H1 (cell line): ENCODE data around the gene PTPRCAP.

Experiments
- CHD2 ChIP-seq: IDR thresholded peaks from 2 replicates; pipeline ENCODE4 v1.6.1; 2012; ENCODE audit warnings: low read length, improper control_type of control experiment
- EGR1 ChIP-seq: IDR thresholded peaks from 2 replicates; pipeline ENCODE4 v1.6.1; 2011; ENCODE audit warnings: low read depth, low read length, borderline replicate concordance
- EZH2 ChIP-seq: fragments of 200-600 bp; sonication (generic); IDR thresholded peaks from 2 replicates; pipeline ENCODE4 v1.7.1; 2012; ENCODE audit warnings: low read depth, mild to moderate bottlenecking, moderate library complexity, low read length, inconsistent platforms; ENCODE audit not compliant: severe bottlenecking
- JUN ChIP-seq: IDR thresholded peaks from 2 replicates; pipeline ENCODE4 v1.6.1; 2011; ENCODE audit warnings: low read depth, mild to moderate bottlenecking, improper control_type of control experiment, low read length
- POLR2A ChIP-seq, 2 experiments: IDR thresholded peaks; 1 replicate in 1 of 2; 2 replicates in 1 of 2; pipeline ENCODE4 v1.6.1; 2011; ENCODE audit warnings: low read depth in 2 of 2, low read length in 2 of 2, mild to moderate bottlenecking in 2 of 2; ENCODE audit errors: control extremely low read depth in 1 of 2
- RAD21 ChIP-seq, 2 experiments: IDR thresholded peaks in 1 of 2; conservative IDR thresholded peaks in 1 of 2; 2 replicates each; pipeline ENCODE4 v1.6.1; 2011; ENCODE audit warnings: low read depth in 2 of 2, low read length in 2 of 2, improper control_type of control experiment in 1 of 2, inconsistent platforms in 1 of 2, mild to moderate bottlenecking in 1 of 2, moderate library complexity in 1 of 2
- SIN3A ChIP-seq, 2 experiments: IDR thresholded peaks in 1 of 2; conservative IDR thresholded peaks in 1 of 2; 2 replicates each; pipeline ENCODE4 v1.6.1; 2011 to 2012; ENCODE audit warnings: low read length in 2 of 2, improper control_type of control experiment in 1 of 2, low read depth in 1 of 2, mild to moderate bottlenecking in 1 of 2
- SUZ12 ChIP-seq: fragments of 200-600 bp; sonication (generic); IDR thresholded peaks from 2 replicates; pipeline ENCODE4 v1.6.1; 2012; ENCODE audit warnings: mild to moderate bottlenecking, inconsistent platforms, low read length, moderate library complexity, mixed read lengths
- TAF1 ChIP-seq: IDR thresholded peaks from 2 replicates; pipeline ENCODE4 v1.6.1; 2011; ENCODE audit warnings: mild to moderate bottlenecking, low read depth, low read length
- ZNF274 ChIP-seq: IDR thresholded peaks from 2 replicates; pipeline ENCODE4 v1.7.0; 2012; ENCODE audit warnings: low read length, borderline replicate concordance; ENCODE audit errors: extremely low read depth
- TF ChIP-seq, protein P1 (sequence below), 3 experiments: IDR thresholded peaks; 1 replicate in 2 of 3; 2 replicates in 1 of 3; pipeline versions ENCODE4 v1.5.1 to v1.6.1; 2011; ENCODE audit warnings: low read length in 3 of 3, mild to moderate bottlenecking in 3 of 3, inconsistent platforms in 2 of 3, low read depth in 1 of 3, moderate library complexity in 1 of 3; ENCODE audit not compliant: insufficient read depth in 1 of 3; ENCODE audit errors: control extremely low read depth in 1 of 3

GRCh38 chr11:67483831-67484665 lies 46.6 kb upstream of the PTPRCAP start:
- no peak for TF ChIP-seq TAF1
- TF ChIP-seq SIN3A (conservative IDR thresholded peaks at IDR 0.05 in 1 of 2, IDR thresholded peaks at IDR 0.05 in 1 of 2; ENCODE audit: low read depth in 1 of 2, low read length in 2 of 2): no peak
- no peak for TF ChIP-seq EGR1
- TF ChIP-seq, protein P1, sequence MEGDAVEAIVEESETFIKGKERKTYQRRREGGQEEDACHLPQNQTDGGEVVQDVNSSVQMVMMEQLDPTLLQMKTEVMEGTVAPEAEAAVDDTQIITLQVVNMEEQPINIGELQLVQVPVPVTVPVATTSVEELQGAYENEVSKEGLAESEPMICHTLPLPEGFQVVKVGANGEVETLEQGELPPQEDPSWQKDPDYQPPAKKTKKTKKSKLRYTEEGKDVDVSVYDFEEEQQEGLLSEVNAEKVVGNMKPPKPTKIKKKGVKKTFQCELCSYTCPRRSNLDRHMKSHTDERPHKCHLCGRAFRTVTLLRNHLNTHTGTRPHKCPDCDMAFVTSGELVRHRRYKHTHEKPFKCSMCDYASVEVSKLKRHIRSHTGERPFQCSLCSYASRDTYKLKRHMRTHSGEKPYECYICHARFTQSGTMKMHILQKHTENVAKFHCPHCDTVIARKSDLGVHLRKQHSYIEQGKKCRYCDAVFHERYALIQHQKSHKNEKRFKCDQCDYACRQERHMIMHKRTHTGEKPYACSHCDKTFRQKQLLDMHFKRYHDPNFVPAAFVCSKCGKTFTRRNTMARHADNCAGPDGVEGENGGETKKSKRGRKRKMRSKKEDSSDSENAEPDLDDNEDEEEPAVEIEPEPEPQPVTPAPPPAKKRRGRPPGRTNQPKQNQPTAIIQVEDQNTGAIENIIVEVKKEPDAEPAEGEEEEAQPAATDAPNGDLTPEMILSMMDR (IDR thresholded peaks at IDR 0.05; ENCODE audit: control extremely low read depth in 1 of 3, insufficient read depth in 1 of 3, low read depth in 1 of 3, low read length in 3 of 3): no peak
- TF ChIP-seq JUN: no peak
- no peak for TF ChIP-seq POLR2A (IDR thresholded peaks at IDR 0.05; ENCODE audit: control extremely low read depth in 1 of 2, low read depth in 2 of 2, low read length in 2 of 2)
- no peak for TF ChIP-seq EZH2
- TF ChIP-seq ZNF274: no peak
- no peak for TF ChIP-seq RAD21 (IDR thresholded peaks at IDR 0.05 in 1 of 2, conservative IDR thresholded peaks at IDR 0.05 in 1 of 2; ENCODE audit: low read depth in 2 of 2, low read length in 2 of 2)
- no peak for TF ChIP-seq SUZ12
- no peak for TF ChIP-seq CHD2
